OCI-LY7 (cell line): ENCODE data around the gene LRP8. TPM values are rescaled to one million over a fixed set of nuclear protein-coding genes. Genes with fewer than 3 reads are reported as not detected.

ENCODE experiments used
- BruUV-seq: library from RNA; stranded (reverse); fragments of 400-500 nt; replicated peaks from 2 replicates; lab custom pipeline; 2021; lab: Mats Ljungman, UMichigan
- CTCF ChIA-PET: fragments of 300-600 bp; sonication (Branson Sonifier 250); formaldehyde crosslinking; loops from one replicate; lab custom pipeline; 2022; ENCODE audit warnings: antibody characterized with exemption; ENCODE audit not compliant: unreplicated experiment; lab: Charles Lee
- POLR2A ChIA-PET: fragments of 300-600 bp; sonication (Branson Sonifier 250); formaldehyde crosslinking; loops from one replicate; lab custom pipeline; 2022; ENCODE audit warnings: antibody characterized with exemption; lab: Charles Lee
- DNase-seq: peaks from one replicate; pipeline ENCODE4 v3.0.0-alpha.2; 2015; ENCODE audit warnings: low spot score
- H2AFZ ChIP-seq: fragments of 200-600 bp; sonication (generic), shearing (Covaris generic); 2 replicates; pipeline ENCODE4 v1.6.1; 2014; ENCODE audit warnings: mild to moderate bottlenecking, antibody characterized with exemption, low read length, moderate library complexity
- H3K27ac ChIP-seq: fragments of 200-600 bp; sonication (generic); 2 replicates; pipeline ENCODE4 v1.5.1; 2014; ENCODE audit warnings: mixed run types, low read depth, mild to moderate bottlenecking, moderate library complexity, low read length, inconsistent platforms; ENCODE audit not compliant: poor library complexity, severe bottlenecking
- H3K36me3 ChIP-seq: fragments of 200-600 bp; sonication (generic); 2 replicates; pipeline ENCODE4 v1.6.1; 2014; ENCODE audit warnings: mild to moderate bottlenecking, antibody characterized with exemption, low read length, moderate library complexity, mixed read lengths; ENCODE audit not compliant: insufficient read depth
- H3K4me1 ChIP-seq: fragments of 200-600 bp; sonication (generic); 2 replicates; pipeline ENCODE4 v1.5.1; 2014; ENCODE audit warnings: mild to moderate bottlenecking, low read length; ENCODE audit not compliant: insufficient read depth, poor library complexity, severe bottlenecking
- H3K4me2 ChIP-seq: fragments of 200-600 bp; sonication (generic); 2 replicates; pipeline ENCODE4 v1.6.1; 2014; ENCODE audit warnings: mild to moderate bottlenecking, low read length
- H3K4me3 ChIP-seq: fragments of 200-600 bp; sonication (generic); 2 replicates; pipeline ENCODE4 v1.5.1; 2014; ENCODE audit warnings: mild to moderate bottlenecking, low read depth, low read length; ENCODE audit not compliant: poor library complexity, severe bottlenecking
- H3K79me2 ChIP-seq: fragments of 200-600 bp; sonication (generic); 2 replicates; pipeline ENCODE4 v1.6.1; 2016; ENCODE audit warnings: low read depth, mild to moderate bottlenecking, low read length, moderate library complexity, mixed read lengths; ENCODE audit not compliant: insufficient read depth
- H3K9me2 ChIP-seq: fragments of 200-600 bp; sonication (generic); 2 replicates; pipeline ENCODE4 v1.6.1; 2016; ENCODE audit warnings: mild to moderate bottlenecking, low read length, mixed read lengths; ENCODE audit not compliant: insufficient read depth
- H3K9me3 ChIP-seq: fragments of 200-600 bp; sonication (generic); 2 replicates; pipeline ENCODE4 v1.6.1; 2014; ENCODE audit warnings: mild to moderate bottlenecking, mixed run types, low read length, mixed read lengths
- H4K20me1 ChIP-seq: fragments of 200-600 bp; sonication (generic); 2 replicates; pipeline ENCODE4 v1.6.1; 2014; ENCODE audit warnings: mild to moderate bottlenecking, antibody characterized with exemption, low read length, moderate library complexity, mixed read lengths; ENCODE audit not compliant: insufficient read depth
- CTCF ChIP-seq: fragments of 200-600 bp; sonication (generic); conservative IDR thresholded peaks from 2 replicates; pipeline ENCODE4 v1.5.1; 2014; ENCODE audit warnings: mild to moderate bottlenecking, antibody characterized with exemption, low read length, moderate library complexity, mixed read lengths
- EZH2phosphoT487 ChIP-seq: fragments of 200-600 bp; sonication (generic); IDR thresholded peaks from 2 replicates; pipeline ENCODE4 v1.6.1; 2018; ENCODE audit warnings: low read depth, borderline replicate concordance, mild to moderate bottlenecking, mixed run types, antibody characterized with exemption, low read length, moderate library complexity, mixed read lengths
- intact Hi-C: fragments of 100-400 bp; cut with micrococcal nuclease; formaldehyde crosslinking; loops from one replicate; pipeline ENCODE4 v1.10.0; 2022; ENCODE audit not compliant: unreplicated experiment
- total RNA-seq, 2 experiments: library from RNA; depleted of rRNA in 1 of 2; stranded (reverse); fragments of >200 nt in 1 of 2; shearing (Covaris generic) in 1 of 2; gene quantifications; 2 replicates each; pipeline ENCODE4 v1.2.3, GENCODE V29; 2014 to 2022

LRP8 gene
- total RNA-seq, 2 experiments from 2014 or later = 65.6 to 70.0 TPM

GRCh38 chr1:53288790-53289429 is 39.0 kb downstream of the LRP8 start:
- DNase-seq = no peak
- no peak overlapping the region for H3K4me2 ChIP-seq
- no peak overlapping the region for H3K4me3 ChIP-seq
- CTCF ChIA-PET = no interaction called here
- no peaks in the 10 kb centered on the region for H3K79me2 ChIP-seq
- TF ChIP-seq EZH2phosphoT487 (no peak), CTCF (no peak)
- no peaks in the 10 kb centered on the region for H3K9me3 ChIP-seq
- POLR2A ChIA-PET = interaction anchor here (0.6 kb wide), 1 partner anchor 177 kb away, joined by 3 read pairs; no protein-coding TSS in a partner anchor
- peaks cover 16% of the 10 kb centered on the region for H3K4me1 ChIP-seq
- H2AFZ ChIP-seq = no peak overlapping the region
- intact Hi-C loops = no loop called here
- no peak overlapping the region for H3K27ac ChIP-seq
- BruUV-seq = no TSS peak
- no peaks in the 10 kb centered on the region for H3K9me2 ChIP-seq
- H4K20me1 ChIP-seq = no peaks in the 10 kb centered on the region
- H3K36me3 ChIP-seq = peaks cover 86% of the 10 kb centered on the region

DNA sequence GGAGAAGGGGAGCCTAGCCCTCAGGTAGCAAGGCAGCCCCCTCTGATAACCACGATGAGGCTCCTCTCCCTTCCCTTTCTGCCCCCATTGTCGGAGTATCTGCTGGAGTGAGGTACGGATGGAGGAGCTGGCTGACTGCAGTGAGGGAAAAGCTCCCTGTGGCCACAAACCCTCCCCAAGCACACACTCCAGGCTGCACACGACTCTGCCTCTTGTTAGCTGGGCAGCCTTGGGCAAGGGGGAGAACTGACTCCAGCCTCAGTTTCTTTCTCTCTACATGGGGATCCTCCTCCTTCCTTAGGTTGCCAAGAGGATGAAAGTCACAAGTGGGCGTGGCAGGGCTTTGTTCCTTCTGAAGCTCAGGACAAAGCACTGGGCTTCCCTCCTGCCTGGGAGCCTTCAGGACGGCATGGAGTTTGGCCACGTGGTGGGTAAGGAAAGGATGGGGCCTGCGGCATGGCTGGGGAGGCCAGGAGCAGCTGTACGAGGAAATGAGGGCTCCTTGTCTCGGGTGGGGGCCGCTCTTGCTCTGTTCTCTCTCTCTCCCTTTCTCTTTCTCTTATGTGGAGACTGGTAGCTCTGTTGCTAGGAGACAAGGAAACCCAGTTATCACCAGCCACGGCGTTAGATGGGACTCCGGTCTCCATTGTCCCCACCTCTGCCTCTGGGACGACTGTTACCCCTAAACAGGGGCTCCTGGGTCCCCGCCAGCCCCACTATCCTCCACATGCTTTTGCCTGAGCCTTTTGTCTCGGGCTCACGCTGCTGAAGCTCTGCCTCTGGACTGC is 39.7 kb downstream of the LRP8 start:
- TF ChIP-seq EZH2phosphoT487 (no peak), CTCF (no peak)
- H3K4me2 ChIP-seq = no peak overlapping the region
- no peaks in the 10 kb centered on the region for H3K79me2 ChIP-seq
- intact Hi-C loops = no loop called here
- H4K20me1 ChIP-seq = no peaks in the 10 kb centered on the region
- H3K36me3 ChIP-seq = peaks cover 84% of the 10 kb centered on the region
- H3K9me2 ChIP-seq = no peaks in the 10 kb centered on the region
- POLR2A ChIA-PET = no interaction called here
- no peaks in the 10 kb centered on the region for H3K9me3 ChIP-seq
- H3K4me1 ChIP-seq = peaks cover 9% of the 10 kb centered on the region
- H2AFZ ChIP-seq = no peak overlapping the region
- CTCF ChIA-PET = no interaction called here
- no peak for DNase-seq
- no TSS peak for BruUV-seq
- H3K4me3 ChIP-seq = no peak overlapping the region
- no peak overlapping the region for H3K27ac ChIP-seq
